ENCODE results near the gene SPOPL.

DNA sequence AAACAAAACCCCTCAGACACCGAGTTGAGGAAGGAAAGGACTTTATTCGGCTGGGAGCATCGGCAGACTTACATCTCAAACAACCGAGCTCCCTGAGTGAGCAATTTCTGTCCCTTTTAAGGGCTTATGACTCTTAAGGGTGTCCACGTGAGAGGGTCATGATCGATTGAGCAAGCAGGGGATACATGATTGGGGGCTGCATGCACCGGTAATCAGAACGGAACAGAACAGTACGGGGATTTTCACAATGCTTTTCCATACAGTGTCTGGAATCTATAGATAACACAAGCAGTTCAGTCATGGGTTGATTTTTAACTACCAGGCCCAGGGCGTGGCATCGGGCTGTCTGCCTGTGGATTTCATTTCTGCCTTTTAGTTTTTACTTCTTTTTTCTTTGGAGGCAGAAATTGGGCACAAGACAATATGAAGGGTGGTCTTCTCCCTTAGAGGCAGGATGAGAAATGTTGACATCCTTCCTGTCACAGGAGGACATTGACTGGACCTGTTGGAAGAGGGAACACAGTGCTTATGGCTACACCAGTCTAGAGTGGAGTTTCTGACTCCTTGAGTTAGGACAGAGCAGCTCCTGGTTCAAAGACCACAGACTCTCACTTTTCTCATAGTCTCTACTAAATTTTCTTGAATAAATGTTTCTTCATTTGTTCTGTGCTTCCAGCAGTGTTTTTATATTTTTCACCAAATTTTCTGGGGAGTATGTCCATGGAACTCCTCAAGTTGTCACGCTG, 35.8 kb downstream of the SPOPL start:
- TF ChIP-seq, protein P1, sequence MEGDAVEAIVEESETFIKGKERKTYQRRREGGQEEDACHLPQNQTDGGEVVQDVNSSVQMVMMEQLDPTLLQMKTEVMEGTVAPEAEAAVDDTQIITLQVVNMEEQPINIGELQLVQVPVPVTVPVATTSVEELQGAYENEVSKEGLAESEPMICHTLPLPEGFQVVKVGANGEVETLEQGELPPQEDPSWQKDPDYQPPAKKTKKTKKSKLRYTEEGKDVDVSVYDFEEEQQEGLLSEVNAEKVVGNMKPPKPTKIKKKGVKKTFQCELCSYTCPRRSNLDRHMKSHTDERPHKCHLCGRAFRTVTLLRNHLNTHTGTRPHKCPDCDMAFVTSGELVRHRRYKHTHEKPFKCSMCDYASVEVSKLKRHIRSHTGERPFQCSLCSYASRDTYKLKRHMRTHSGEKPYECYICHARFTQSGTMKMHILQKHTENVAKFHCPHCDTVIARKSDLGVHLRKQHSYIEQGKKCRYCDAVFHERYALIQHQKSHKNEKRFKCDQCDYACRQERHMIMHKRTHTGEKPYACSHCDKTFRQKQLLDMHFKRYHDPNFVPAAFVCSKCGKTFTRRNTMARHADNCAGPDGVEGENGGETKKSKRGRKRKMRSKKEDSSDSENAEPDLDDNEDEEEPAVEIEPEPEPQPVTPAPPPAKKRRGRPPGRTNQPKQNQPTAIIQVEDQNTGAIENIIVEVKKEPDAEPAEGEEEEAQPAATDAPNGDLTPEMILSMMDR (conservative IDR thresholded peaks at IDR 0.05; ENCODE audit: low read depth, low read length) = no peak
- no peak for TF ChIP-seq EZH2 (IDR thresholded peaks at IDR 0.05; ENCODE audit: borderline replicate concordance, low read depth, low read length, poor library complexity, severe bottlenecking)
